SU-DHL-6 (cell line): ENCODE data around the gene SCLT1.

ENCODE experiments used
- EZH2phosphoT487 ChIP-seq: fragments of 200-600 bp; sonication (generic), shearing (Covaris generic); conservative IDR thresholded peaks from 2 replicates; pipeline ENCODE4 v1.6.1; 2018; ENCODE audit warnings: mild to moderate bottlenecking, antibody characterized with exemption, low read length, moderate library complexity, mixed read lengths
- TF ChIP-seq, protein P1 (sequence below): fragments of 200-600 bp; sonication (generic); IDR thresholded peaks from one replicate; pipeline ENCODE4 v1.5.1; 2017; ENCODE audit warnings: antibody characterized with exemption, mild to moderate bottlenecking, low read length, moderate library complexity; ENCODE audit not compliant: insufficient read depth, poor library complexity, severe bottlenecking

DNA sequence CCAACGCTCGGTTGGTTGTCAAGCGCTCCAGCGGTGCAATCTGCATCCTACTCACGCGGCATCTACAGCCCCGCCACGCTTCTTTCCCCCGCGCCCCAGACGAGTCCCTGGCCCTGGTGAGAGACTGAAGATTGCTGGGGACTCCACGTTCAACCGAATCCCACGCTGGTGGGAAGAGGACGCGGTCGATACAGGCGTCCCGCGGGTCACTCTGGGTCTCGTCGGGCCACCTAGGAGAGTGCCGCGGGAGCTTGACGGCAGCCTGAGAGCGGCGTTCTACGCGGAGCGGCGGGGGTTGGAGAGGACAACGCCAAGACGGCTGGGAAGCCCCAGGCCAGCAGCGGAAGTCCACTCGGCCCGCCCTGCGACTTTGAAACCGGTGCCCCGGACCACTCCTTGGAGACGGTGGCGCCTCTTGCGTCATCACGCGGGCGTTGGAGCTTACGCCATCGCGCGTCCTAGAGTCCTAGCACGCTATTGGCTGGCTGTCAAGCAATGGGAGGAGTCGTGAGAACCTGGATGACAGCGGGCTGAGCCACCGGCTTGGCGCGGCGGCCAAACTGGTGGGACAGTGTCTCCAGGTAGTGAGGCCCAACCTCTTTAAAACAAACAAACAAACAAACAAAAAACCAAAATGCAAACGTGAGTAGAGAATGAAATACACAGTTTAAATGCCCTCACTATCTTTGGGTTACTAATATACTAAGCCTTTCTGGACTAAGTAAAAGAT lies at the start of gene SCLT1:
- TF ChIP-seq, protein P1, sequence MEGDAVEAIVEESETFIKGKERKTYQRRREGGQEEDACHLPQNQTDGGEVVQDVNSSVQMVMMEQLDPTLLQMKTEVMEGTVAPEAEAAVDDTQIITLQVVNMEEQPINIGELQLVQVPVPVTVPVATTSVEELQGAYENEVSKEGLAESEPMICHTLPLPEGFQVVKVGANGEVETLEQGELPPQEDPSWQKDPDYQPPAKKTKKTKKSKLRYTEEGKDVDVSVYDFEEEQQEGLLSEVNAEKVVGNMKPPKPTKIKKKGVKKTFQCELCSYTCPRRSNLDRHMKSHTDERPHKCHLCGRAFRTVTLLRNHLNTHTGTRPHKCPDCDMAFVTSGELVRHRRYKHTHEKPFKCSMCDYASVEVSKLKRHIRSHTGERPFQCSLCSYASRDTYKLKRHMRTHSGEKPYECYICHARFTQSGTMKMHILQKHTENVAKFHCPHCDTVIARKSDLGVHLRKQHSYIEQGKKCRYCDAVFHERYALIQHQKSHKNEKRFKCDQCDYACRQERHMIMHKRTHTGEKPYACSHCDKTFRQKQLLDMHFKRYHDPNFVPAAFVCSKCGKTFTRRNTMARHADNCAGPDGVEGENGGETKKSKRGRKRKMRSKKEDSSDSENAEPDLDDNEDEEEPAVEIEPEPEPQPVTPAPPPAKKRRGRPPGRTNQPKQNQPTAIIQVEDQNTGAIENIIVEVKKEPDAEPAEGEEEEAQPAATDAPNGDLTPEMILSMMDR, result no peak
- no peak for TF ChIP-seq EZH2phosphoT487
